ENCODE data around the gene CTIF.

- TF ChIP-seq POLR2A (IDR thresholded peaks at IDR 0.05; ENCODE audit: low read depth, low read length), result no peak
- no peak for TF ChIP-seq TAF1 (IDR thresholded peaks at IDR 0.05; ENCODE audit: borderline replicate concordance, low read depth, low read length)
Measured at GRCh38 chr18:48782381-48782861, 243.6 kb downstream of the CTIF start.
